ENCODE measurements around the gene GGACT. TPM values are rescaled to one million over a fixed set of nuclear protein-coding genes. Genes with fewer than 3 reads are reported as not detected.

The GGACT gene
- total RNA-seq, 4 donors from 2014 or later, result 1.9 to 8.7 (median 5.6) TPM

DNA sequence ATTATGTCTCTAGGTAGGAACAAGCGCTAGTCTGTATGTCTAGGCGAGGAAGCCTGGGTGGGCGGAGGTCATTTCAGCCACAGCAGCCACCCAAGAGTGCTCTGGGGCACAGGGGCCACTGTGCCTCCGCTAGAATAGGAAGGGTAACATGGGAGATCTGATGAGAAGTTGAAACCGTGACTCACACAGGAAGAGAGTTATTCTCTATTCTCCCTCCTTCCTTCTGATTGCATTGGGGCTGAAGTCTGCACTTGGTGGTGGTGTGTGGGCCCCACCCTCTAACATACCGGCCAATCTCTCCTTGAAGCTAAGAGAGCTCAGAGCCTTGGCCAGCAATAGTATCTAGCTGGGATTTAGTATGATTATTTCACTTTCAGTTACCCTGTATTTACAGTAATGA lies 20.3 kb upstream of the GGACT start:
- DNase-seq, result no peak
- Histone ChIP-seq H3K9me3 (no peaks in the 10 kb centered on the region), H3K4me3 (replicated peaks in 1 of 3) (no peak overlapping the region), H3K36me3 (no peaks in the 10 kb centered on the region), H3K27me3 (no peaks in the 10 kb centered on the region), H3K4me1 (peaks cover 7% of the 10 kb centered on the region in 2 donors), H3K27ac (no peak overlapping the region)
- 87 to 88% methylated on average over 6 of the region's 6 CpGs for WGBS, 2 donors
- intact Hi-C loops (cut with DNase I), result no loop called here
- TF ChIP-seq, protein P1, sequence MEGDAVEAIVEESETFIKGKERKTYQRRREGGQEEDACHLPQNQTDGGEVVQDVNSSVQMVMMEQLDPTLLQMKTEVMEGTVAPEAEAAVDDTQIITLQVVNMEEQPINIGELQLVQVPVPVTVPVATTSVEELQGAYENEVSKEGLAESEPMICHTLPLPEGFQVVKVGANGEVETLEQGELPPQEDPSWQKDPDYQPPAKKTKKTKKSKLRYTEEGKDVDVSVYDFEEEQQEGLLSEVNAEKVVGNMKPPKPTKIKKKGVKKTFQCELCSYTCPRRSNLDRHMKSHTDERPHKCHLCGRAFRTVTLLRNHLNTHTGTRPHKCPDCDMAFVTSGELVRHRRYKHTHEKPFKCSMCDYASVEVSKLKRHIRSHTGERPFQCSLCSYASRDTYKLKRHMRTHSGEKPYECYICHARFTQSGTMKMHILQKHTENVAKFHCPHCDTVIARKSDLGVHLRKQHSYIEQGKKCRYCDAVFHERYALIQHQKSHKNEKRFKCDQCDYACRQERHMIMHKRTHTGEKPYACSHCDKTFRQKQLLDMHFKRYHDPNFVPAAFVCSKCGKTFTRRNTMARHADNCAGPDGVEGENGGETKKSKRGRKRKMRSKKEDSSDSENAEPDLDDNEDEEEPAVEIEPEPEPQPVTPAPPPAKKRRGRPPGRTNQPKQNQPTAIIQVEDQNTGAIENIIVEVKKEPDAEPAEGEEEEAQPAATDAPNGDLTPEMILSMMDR (IDR thresholded peaks at IDR 0.05), result no peak
- no peak for TF ChIP-seq POLR2A (IDR thresholded peaks at IDR 0.05)

- 92 to 94% methylated on average over 3 of the region's 3 CpGs for WGBS, 2 donors
- Histone ChIP-seq H3K9me3 (no peaks in the 10 kb centered on the region), H3K4me1 (peaks cover 7% of the 10 kb centered on the region in 2 donors), H3K27me3 (no peaks in the 10 kb centered on the region), H3K36me3 (no peaks in the 10 kb centered on the region), H3K4me3 (replicated peaks in 1 of 3) (no peak overlapping the region), H3K27ac (no peak overlapping the region)
- DNase-seq, result no peak
- intact Hi-C loops (cut with DNase I), result no loop called here
- TF ChIP-seq, protein P1 (IDR thresholded peaks at IDR 0.05), result no peak
- TF ChIP-seq POLR2A (IDR thresholded peaks at IDR 0.05), result no peak
Observed at GRCh38 chr13:100608489-100608888, 19.9 kb upstream of the GGACT start.

DNA sequence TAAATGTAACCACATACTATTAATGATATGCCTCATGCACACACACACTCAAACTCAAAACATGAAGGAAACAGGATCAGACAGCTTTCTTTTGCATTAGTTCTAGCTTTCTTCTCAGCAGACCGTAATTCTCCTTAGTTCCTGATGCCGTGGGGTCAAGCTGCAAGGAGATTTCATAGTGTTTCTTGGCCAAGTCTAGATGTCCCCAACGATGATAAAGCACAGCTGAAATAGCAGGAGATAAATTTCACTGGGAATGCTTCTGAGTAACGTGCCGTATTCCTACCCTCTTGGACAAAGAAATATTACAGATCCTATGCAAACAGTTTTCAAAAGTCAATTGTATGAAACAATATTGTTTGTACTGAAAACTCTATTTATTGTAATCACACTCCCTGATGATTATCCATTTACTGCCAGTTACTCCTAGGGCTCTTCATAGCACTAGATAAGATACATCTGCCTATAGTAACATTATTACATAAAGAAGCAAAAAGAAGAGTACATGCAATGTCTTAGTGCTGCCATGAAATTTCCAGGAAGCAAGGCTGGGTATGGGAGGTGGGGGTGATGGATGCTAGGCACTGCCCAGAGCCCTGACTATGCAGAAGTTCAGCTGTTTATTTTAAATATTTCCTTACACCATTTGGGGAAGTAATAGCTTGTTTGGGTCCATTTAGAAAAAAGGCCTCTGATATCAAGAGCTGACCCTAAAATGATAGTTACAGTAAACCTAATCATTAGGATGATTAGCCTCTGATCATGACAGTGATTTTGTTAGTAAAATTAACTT lies 16.5 kb upstream of the GGACT start:
- Histone ChIP-seq H3K4me1 (peaks cover 2 to 3% of the 10 kb centered on the region in 2 donors), H3K4me3 (replicated peaks in 1 of 3) (no peak overlapping the region), H3K9me3 (no peaks in the 10 kb centered on the region), H3K27me3 (no peaks in the 10 kb centered on the region), H3K36me3 (no peaks in the 10 kb centered on the region), H3K27ac (no peak overlapping the region)
- TF ChIP-seq, protein P1 (IDR thresholded peaks at IDR 0.05), result no peak
- no peak for TF ChIP-seq POLR2A (IDR thresholded peaks at IDR 0.05)
- 88% methylated on average over 5 of the region's 5 CpGs for WGBS, 2 donors
- intact Hi-C loops (cut with DNase I), result no loop called here
- no peak for DNase-seq

- WGBS, 2 donors, result 70 to 83% methylated on average over 8 of the region's 8 CpGs
- H3K4me3 ChIP-seq (replicated peaks in 1 of 3), result no peak overlapping the region
- DNase-seq, result no peak
- no peaks in the 10 kb centered on the region for H3K27me3 ChIP-seq
- H3K9me3 ChIP-seq, result no peaks in the 10 kb centered on the region
- H3K27ac ChIP-seq, result no peak overlapping the region
- H3K4me1 ChIP-seq, result no peaks in the 10 kb centered on the region
- no peaks in the 10 kb centered on the region for H3K36me3 ChIP-seq
- TF ChIP-seq, protein P1 (IDR thresholded peaks at IDR 0.05), result no peak
- no peak for TF ChIP-seq POLR2A (IDR thresholded peaks at IDR 0.05)
- intact Hi-C loops (cut with DNase I), result no loop called here
Observed at GRCh38 chr13:100602493-100603111, 14.0 kb upstream of the GGACT start.

GRCh38 chr13:100601716-100602115 lies 13.1 kb upstream of the GGACT start:
- TF ChIP-seq, protein P1 (IDR thresholded peaks at IDR 0.05), result no peak
- TF ChIP-seq POLR2A (IDR thresholded peaks at IDR 0.05), result no peak
- Histone ChIP-seq H3K27me3 (no peaks in the 10 kb centered on the region), H3K9me3 (no peaks in the 10 kb centered on the region), H3K4me1 (no peaks in the 10 kb centered on the region), H3K36me3 (no peaks in the 10 kb centered on the region), H3K27ac (no peak overlapping the region), H3K4me3 (replicated peaks in 1 of 3) (no peak overlapping the region)
- intact Hi-C loops (cut with DNase I), result no loop called here
- 94 to 100% methylated on average over 7 of the region's 7 CpGs for WGBS, 2 donors
- no peak for DNase-seq

All from thyroid gland (tissue), 4 donors.